Measurements from ENCODE around the gene IGSF22.
A peak's percentile ranks its signal among the peaks of the same experiment; 100 is the strongest.

Gene IGSF22

DNA sequence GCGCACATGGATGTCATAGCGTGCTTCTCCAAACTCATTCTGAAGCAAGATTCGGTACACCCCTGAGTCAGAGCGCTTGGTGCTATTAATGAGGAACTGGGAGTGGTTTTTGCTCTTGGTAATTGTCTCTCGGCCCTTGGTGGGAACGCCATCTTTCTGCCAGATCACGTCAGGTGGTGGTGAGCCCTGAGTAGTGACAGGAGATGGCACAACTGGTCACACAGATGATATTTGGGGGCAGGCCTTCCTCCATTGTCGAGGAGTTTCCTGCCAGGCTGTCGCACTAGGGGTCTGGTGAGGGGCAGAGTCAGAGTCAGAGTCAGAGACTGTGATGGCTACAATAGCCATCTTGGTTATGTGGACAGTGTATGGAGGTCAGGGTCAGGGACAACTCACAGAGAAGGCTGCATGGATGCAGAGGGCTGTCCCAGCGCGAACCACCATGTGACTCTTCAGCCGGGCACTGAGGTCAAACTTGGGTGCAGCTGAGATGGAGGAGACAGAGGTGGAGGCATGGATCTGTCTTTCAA, 18.1 kb downstream of the IGSF22 start:
- no peak overlapping the region for H3K4me3 ChIP-seq (ENCODE audit: low read depth, low read length)
- CTCF ChIA-PET, result interaction anchor here (0.8 to 1.6 kb wide), 2 partner anchors 12 to 23 kb away, joined by 3 read pairs; no protein-coding TSS in a partner anchor
- POLR2A ChIA-PET, result no interaction called here
- DNase-seq (ENCODE audit: low read depth, low spot score), result no peak
- TF ChIP-seq, protein P1, sequence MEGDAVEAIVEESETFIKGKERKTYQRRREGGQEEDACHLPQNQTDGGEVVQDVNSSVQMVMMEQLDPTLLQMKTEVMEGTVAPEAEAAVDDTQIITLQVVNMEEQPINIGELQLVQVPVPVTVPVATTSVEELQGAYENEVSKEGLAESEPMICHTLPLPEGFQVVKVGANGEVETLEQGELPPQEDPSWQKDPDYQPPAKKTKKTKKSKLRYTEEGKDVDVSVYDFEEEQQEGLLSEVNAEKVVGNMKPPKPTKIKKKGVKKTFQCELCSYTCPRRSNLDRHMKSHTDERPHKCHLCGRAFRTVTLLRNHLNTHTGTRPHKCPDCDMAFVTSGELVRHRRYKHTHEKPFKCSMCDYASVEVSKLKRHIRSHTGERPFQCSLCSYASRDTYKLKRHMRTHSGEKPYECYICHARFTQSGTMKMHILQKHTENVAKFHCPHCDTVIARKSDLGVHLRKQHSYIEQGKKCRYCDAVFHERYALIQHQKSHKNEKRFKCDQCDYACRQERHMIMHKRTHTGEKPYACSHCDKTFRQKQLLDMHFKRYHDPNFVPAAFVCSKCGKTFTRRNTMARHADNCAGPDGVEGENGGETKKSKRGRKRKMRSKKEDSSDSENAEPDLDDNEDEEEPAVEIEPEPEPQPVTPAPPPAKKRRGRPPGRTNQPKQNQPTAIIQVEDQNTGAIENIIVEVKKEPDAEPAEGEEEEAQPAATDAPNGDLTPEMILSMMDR (IDR thresholded peaks at IDR 0.05; ENCODE audit: insufficient read depth, low read length, missing control alignments), result no peak

GRCh38 chr11:18706330-18707243, 19.4 kb downstream of the IGSF22 start:
- H3K4me3 ChIP-seq (ENCODE audit: low read depth, low read length), result peak overlapping the region; percentile 37
- CTCF ChIA-PET, result interaction anchor here (1.6 to 2.8 kb wide), 2 partner anchors 9 to 16 kb away, joined by 3 to 21 read pairs; no protein-coding TSS in a partner anchor
- POLR2A ChIA-PET, result no interaction called here
- DNase-seq (ENCODE audit: low read depth, low spot score), result no peak
- TF ChIP-seq, protein P1 (IDR thresholded peaks at IDR 0.05; ENCODE audit: insufficient read depth, low read length, missing control alignments), result no peak

GRCh38 chr11:18705651-18706281, 20.2 kb downstream of the IGSF22 start:
- DNase-seq (ENCODE audit: low read depth, low spot score), result no peak
- TF ChIP-seq, protein P1 (IDR thresholded peaks at IDR 0.05; ENCODE audit: insufficient read depth, low read length, missing control alignments), result no peak
- POLR2A ChIA-PET, result no interaction called here
- peak overlapping the region; percentile 37 for H3K4me3 ChIP-seq (ENCODE audit: low read depth, low read length)
- CTCF ChIA-PET, result interaction anchor here (1.6 to 2.8 kb wide), 2 partner anchors 8 to 17 kb away, joined by 3 to 21 read pairs; no protein-coding TSS in a partner anchor

DNA sequence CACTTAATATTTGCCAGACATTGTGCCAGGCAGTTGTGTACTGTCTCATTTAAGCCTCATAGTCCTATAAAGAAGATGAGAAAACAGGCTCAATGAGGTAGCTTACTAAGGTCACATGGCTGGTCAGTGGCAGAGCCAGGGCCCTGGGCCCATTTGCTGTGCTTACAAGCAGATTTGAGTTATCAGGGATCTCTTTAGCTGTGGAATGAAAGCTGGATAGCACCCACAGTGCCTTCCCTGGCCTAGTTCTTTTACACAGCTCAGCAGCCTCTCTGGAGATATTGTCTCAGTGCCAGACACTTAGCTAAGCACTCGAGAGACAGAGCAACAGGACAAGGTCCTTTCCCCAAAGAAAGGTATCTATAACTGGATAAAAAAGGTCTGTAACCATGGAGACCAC, 21.3 kb downstream of the IGSF22 start:
- H3K4me3 ChIP-seq (ENCODE audit: low read depth, low read length), result no peak overlapping the region
- TF ChIP-seq, protein P1 (IDR thresholded peaks at IDR 0.05; ENCODE audit: insufficient read depth, low read length, missing control alignments), result no peak
- CTCF ChIA-PET, result interaction anchor here (2.8 kb wide), 1 partner anchor 18 kb away, joined by 21 read pairs; no protein-coding TSS in a partner anchor
- DNase-seq (ENCODE audit: low read depth, low spot score), result no peak
- POLR2A ChIA-PET, result no interaction called here

DNA sequence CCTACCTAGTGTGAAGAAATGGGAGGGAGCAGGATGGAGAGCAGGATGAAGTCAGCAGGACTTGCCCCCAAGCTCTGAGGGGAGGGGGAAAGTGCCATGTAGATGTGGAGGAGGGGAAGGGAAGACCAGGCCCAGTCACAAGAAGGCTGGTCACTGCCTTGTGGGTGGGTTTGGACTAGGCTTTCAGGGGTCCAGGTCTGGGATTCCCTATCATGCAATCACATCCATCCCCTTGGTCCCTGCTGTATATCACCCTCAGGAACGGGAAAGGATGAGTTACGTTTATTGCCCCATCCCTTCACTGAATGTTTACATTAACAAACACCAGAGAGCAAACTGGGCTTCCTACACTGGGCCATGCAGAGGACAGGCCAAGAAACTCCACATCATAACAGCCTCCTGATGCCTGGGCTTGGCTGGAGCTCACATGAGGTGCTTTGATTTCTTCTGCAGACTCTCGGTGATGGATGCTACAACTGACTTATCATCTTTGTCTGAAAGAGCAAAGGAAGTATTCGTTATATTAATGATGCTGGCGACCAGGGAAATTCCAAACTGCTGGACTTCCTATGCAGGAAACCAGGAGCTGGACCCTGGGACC, 21.8 kb downstream of the IGSF22 start:
- DNase-seq (ENCODE audit: low read depth, low spot score), result no peak
- H3K4me3 ChIP-seq (ENCODE audit: low read depth, low read length), result no peak overlapping the region
- ChIA-PET CTCF (interaction anchor here (2.8 kb wide), 1 partner anchor 18 kb away, joined by 21 read pairs; no protein-coding TSS in a partner anchor), POLR2A (no interaction called here)
- TF ChIP-seq, protein P1 (IDR thresholded peaks at IDR 0.05; ENCODE audit: insufficient read depth, low read length, missing control alignments), result no peak
